Measurements from ENCODE around the gene NFAT5. TPM values are rescaled to one million over a fixed set of nuclear protein-coding genes. Genes with fewer than 3 reads are reported as not detected.
A peak's percentile ranks its signal among the peaks of the same experiment; 100 is the strongest.

Gene NFAT5
- total and polyA plus RNA-seq, 9 of the 15 experiments (the other 6 are each of a cell fraction or from before 2014, with no cell fraction given) = 0.78 to 20.5 (median 12.4) TPM

GRCh38 chr16:69599731-69600130, 34.0 kb downstream of the NFAT5 start (continued):
- TF ChIP-seq NFE2 (IDR thresholded peaks at IDR 0.05; ENCODE audit: low read depth) = no peak
- TF ChIP-seq BCL6 (CRISPR knock-in tag; IDR thresholded peaks at IDR 0.05) = no peak
- TF ChIP-seq BHLHE40 (IDR thresholded peaks at IDR 0.05; ENCODE audit: low read length) = no peak
- TF ChIP-seq ZFX (CRISPR knock-in tag; IDR thresholded peaks at IDR 0.05) = no peak

DNA sequence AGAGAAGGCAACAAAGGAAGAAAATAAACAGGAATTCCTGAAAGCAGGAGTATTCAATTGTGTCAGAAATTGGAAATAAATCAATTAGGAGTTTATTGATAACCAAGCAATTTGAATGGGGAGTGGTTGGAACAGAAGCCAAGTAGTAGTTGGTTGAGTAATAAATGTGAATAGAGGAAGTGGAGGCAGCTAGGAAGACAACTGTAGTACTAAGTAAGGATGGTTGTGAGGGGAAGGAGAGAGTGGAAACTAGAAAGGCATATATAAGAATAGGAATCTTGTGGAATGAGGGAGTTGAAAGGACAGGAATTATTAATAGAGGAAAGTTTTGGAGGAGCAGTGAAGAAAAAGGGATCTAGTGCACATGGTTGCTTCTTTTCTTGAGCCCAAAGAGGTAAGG, 34.4 kb downstream of the NFAT5 start:
- no peak for ATAC-seq
- Histone ChIP-seq H3K9me3 (replicated peaks; ENCODE audit: control insufficient read depth, insufficient read depth, low read depth, low read length) (no peaks in the 10 kb centered on the region), H3K4me2 (ENCODE audit: insufficient read depth, low read length) (no peak overlapping the region), H3K9ac (ENCODE audit: insufficient read depth in 1 of 2, low read depth in 2 of 2, low read length in 2 of 2) (no peak overlapping the region), H2AFZ (ENCODE audit: low read depth, low read length) (no peak overlapping the region), H3K36me3 (ENCODE audit: control insufficient read depth, insufficient read depth, low read length) (no peaks in the 10 kb centered on the region), H3K9me1 (ENCODE audit: control insufficient read depth, insufficient read depth, low read length) (no peaks in the 10 kb centered on the region), H3K27me3 (ENCODE audit: control insufficient read depth in 2 of 2, insufficient read depth in 2 of 2, low read length in 2 of 2) (no peaks in the 10 kb centered on the region), H3K27ac (ENCODE audit: extremely low read depth, low read depth, low read length) (no peak overlapping the region), H3K79me2 (ENCODE audit: control insufficient read depth, insufficient read depth, low read length) (peaks cover 79% of the 10 kb centered on the region), H3K4me3 (no peak overlapping the region), H4K20me1 (replicated peaks; ENCODE audit: control insufficient read depth, insufficient read depth, low read length) (no peaks in the 10 kb centered on the region), H3K4me1 (replicated peaks in 1 of 2; ENCODE audit: control insufficient read depth in 2 of 2, insufficient read depth in 2 of 2, low read length in 2 of 2) (peaks cover 0 to 15% of the 10 kb centered on the region in 2 experiments; a peak in 2 of 5 replicates)
- no peak for FAIRE-seq
- intact Hi-C loops (cut with micrococcal nuclease) = no loop called here
- no peak for DNase-seq (ENCODE audit: extremely low read depth in 1 of 4, low spot score in 3 of 4)
- CTCF ChIA-PET (ENCODE audit: low intra/inter-chr PET ratio) = no interaction called here
- BruUV-seq (replicated peaks) = no TSS peak
- POLR2A ChIA-PET = interaction anchor here (0.6 to 2.6 kb wide), 7 partner anchors 10 to 246 kb away, joined by 3 to 12 read pairs (median 3); no protein-coding TSS in a partner anchor
- in situ Hi-C loops (cut with MboI) = no loop called here
- TF ChIP-seq, protein P1, sequence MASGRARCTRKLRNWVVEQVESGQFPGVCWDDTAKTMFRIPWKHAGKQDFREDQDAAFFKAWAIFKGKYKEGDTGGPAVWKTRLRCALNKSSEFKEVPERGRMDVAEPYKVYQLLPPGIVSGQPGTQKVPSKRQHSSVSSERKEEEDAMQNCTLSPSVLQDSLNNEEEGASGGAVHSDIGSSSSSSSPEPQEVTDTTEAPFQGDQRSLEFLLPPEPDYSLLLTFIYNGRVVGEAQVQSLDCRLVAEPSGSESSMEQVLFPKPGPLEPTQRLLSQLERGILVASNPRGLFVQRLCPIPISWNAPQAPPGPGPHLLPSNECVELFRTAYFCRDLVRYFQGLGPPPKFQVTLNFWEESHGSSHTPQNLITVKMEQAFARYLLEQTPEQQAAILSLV (tag; IDR thresholded peaks at IDR 0.05) = no peak
- peak; percentile 74 for TF ChIP-seq SPI1 (IDR thresholded peaks at IDR 0.05; ENCODE audit: borderline replicate concordance, low read depth, low read length)
- TF ChIP-seq NR2C1 (IDR thresholded peaks at IDR 0.05) = no peak
- TF ChIP-seq NR2C1 (tag; IDR thresholded peaks at IDR 0.05) = no peak
- TF ChIP-seq HNRNPH1 (optimal IDR thresholded peaks at IDR 0.05; ENCODE audit: low read depth, low read length) = no peak

Measured in K562 (cell line).